GM21737 (cell line): ENCODE results near the gene KIRREL3.
A peak's percentile ranks its signal among the peaks of the same experiment; 100 is the strongest.
"Not testable (repeated sequence)": the region's sequence is repeated elsewhere in the genome, so short reads cannot be mapped to it uniquely, and the experiment has no call there.

Source experiments
- ATAC-seq: cut with Tn5 transposase; IDR thresholded peaks from one replicate; pipeline ENCODE4 v1.9.1; 2021; ENCODE audit warnings: mild to moderate bottlenecking, moderate library complexity; ENCODE audit not compliant: unreplicated experiment

KIRREL3 gene

DNA sequence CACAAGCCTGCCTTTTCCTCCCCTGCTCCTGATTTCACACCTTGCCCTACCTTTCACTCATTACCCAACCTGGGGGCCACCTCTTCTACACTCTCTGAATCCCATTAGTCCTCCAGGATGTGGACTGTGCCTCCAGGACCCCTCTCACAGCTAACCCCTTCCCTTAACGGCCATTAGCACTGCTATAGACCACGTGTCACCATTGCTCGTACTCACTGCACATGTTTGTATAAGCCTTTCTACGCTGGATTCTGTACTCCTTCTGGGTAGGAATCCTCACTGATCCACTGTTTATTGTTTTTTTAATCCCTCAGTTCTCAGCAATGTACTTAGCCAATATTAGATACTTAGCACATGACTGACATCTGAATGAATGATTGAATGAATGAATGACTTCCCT is 40.9 kb downstream of the KIRREL3 start:
- ATAC-seq: no peak

DNA sequence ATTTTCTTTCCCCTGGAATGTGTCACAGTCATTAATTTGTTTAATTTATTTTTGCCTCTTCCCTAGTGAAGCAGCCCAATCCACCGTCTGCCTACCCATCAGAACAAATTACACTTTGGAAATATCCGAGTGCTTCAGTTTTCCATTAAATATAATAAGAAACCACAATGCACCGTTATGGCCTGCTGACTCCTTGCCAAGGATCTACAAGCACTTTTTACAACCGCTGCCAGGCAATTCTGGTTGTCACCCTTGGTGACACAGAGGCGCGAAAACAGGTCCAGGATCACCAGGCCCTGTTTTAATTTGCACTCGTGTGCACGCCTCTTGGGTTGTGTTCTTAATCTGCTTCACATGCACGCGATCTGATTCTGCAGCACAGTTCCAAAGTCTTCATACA is 43.9 kb downstream of the KIRREL3 start:
- no peak for ATAC-seq

DNA sequence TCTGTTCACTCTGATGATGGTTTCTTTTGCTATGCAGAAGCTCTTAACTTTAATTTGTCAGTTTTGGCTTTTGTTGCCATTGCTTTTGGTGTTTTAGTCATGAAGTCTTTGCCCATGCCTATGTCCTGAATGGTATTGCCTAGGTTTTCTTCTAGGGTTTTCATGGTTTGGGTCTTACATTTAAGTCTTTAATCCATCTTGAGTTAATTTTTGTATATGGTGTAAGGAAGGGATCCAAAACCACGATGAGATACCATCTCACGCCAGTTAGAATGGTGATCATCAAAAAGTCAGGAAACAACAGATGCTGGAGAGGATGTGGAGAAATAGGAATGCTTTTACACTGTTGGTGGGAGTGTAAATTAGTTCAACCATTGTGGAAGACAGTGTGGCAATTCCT is 48.0 kb downstream of the KIRREL3 start:
- ATAC-seq: not testable (repeated sequence)

DNA sequence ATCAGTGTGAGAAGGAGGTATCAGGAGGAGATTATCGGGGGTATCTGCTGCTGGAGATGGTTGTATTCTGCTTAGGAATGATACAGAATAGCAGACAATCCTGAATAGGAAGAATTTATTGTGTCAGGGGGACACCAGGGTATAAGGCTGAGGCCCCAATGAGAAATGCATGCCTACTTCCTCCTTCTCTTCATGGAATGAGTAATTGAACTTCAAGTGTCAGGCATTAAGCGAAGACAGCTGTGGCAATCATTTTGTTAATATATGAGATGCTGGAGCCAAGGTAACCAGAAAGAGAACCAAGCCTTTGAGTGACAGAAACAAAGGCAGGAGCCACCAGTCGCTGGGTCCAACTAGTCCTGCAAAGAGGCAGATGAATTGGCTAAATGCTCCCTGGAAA is 49.1 kb downstream of the KIRREL3 start:
- no peak for ATAC-seq

DNA sequence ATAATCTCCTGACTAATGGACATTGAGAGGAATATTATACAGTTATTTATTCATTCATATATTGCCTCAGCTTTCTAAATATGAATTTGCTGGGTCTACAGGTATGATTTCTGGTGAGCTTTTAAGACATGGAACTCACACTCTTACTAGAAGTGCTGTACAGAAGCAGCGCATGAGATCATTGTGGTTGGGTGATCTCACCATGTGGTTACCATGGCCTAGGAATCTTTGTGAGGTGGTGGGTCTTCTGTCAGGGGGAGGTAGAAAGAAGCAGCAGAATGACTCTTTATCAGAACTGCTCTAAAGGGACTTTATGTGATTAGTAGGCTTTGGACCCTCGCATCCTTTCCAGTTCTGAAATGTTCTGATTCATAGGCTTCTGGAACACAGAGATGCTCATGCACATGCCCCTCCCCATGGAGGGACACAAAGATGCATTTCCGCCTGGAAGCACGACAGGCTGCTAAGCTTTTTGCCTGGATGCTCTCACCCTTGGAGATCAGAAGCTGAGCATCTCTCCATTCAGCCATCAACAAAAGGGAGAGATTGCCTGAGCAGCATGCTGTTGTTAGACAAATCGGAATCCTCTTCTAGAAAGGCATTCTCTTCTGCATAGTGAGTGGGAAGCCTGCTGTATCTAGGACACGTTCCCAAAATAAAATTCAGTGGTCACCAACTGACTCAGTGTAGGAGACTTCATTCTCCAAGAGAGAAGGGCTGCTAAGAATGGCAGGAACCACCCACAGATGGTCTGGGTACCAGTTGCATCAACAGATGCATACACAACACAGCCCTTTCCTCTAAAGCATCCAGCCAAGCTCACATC is 51.3 kb downstream of the KIRREL3 start:
- ATAC-seq: no peak

DNA sequence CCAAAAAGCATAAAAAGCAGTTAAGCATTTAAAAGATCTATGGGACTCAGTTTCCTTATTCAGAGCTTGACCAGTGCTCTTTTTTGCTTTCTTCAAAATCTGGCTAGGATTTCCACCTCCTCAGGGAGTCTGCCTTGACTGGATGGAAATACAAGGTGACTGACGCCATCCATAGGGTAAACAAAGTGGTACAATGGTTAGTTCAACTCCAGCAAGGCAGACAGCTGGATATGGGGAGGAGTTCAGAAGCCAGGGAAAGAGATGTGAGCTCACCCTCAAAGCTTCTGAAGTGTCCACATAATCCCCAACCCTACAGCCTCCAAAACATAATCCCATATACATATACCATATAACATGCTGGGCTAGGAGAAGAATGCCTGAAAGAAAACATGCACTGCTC is 52.0 kb downstream of the KIRREL3 start:
- no peak for ATAC-seq

DNA sequence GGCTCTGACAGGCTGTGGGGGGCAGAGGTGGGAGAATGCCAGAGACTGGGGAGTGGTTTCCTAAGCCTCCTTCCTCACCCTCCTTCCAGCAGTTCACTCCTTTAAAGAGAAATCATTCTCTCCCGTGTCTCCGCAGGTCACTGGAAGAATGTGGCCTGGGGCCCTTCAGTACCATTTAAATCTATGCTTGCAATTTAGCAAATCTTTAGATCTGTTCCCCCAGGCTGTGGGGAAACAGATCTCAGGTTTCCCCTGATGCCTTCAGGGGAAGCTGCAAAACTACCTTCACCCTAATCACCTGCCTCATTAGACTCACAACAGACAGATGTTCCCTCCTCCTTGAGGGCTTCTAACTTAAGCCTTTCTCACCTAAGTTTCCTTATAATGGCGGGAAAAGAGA is 55.3 kb downstream of the KIRREL3 start:
- ATAC-seq: no peak

DNA sequence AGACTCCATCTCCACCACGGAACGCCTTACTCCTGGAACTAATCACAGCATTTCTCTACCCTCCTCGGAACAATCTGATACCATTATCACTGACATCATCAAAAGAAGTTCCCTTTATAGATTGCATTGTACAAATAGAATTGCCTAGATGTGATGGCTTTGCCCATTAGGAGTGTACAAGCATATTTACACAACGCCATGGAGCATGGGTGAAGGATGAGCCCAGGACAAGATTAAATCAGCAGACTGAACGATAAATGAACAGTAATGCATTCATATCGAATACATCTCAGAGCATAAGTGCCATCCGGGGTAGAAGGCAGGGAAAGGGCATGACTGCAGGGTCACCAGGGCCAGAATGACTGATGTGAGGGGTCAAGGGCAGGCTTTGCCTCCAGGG is 57.3 kb downstream of the KIRREL3 start:
- ATAC-seq: no peak

DNA sequence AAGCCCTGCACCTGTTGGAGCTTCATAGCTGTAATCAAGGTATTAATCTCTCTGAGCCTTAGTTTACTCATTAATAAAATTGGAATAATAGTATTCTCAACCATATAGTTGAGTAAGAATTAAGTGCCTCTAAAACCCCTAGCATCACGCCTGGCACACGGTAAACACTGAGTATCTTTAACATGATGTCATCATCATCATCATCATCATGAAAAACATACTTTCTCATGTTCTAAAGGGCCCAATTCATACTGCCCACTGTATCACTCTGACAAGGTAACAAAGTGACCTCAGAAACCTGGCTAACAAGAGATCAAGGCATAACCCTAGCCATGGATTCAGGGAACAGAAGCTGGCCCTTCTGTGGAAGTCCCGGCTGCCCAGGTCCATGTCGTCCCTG is 58.4 kb downstream of the KIRREL3 start:
- ATAC-seq: no peak

DNA sequence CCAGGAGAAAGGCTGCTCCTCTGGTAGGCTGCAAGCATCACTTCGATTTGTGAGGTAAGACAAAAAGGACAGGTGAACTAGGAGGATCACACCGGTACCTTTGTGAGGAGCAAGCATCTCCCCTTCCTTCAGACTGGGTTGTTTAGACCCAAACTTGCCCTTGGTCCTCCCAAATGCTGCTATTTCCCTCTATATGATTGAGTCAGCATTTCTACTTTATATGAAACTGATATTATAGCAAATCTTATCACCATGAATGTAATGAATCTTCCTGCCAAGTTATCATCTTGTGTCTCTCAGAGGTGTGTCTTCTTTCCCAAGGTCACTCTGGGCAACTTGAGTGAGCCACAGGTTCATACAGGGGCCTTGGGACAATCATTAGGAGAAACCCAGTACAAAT is 61.0 kb downstream of the KIRREL3 start:
- ATAC-seq: no peak

DNA sequence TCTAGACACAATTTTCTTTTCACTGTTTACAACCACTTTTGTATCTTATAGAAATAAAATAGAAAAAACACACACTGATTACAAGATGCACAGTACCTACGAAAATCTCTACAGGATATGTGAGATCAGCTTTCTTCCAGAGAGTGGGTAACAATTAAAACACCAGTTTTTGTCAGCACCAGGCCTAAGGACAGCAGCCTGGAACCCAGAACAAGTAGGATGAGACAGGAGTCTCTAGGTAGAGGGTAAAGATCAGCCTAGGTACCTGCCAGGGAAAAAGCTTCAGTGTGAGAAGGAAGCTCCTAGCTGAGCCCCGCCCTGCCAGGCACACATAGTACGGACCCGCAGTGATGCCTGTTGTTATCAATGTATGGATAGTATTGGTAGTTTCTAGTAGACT is 61.9 kb downstream of the KIRREL3 start:
- no peak for ATAC-seq

DNA sequence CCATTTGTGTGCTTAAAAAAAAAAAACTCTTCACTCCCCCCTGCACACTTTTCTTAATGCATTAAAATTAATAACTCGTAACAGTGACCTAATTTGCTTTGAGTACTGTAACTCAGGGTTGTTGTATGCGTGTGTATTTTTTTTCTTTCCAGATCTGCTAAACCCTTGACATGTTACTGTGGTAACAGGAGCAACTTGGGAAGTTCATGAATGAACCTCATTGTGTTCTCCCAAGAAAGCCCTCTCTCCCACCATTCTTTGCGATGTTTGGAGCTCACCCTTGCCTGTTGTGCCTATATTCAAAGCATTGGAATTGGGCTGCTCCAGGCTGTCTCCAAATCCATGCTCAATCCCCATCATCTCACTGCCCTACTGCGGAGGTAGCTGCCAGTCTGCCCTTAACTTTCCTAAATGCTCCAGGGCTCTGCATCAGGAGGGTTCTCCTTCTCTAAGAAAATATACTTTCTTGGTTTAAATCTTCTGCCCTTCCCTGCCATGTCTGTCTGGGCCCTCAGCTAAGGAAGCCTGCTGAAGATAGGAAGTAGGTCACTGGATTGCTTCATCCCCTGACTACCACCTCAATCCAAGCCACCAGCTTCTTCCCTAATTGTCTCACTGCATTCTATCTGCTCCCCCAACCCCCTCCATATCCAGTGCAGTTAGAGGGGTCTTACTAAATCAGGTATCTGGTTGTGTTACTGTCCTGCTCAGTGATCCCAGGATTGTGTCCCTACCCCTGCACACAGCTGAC is 70.3 kb downstream of the KIRREL3 start:
- no peak for ATAC-seq

DNA sequence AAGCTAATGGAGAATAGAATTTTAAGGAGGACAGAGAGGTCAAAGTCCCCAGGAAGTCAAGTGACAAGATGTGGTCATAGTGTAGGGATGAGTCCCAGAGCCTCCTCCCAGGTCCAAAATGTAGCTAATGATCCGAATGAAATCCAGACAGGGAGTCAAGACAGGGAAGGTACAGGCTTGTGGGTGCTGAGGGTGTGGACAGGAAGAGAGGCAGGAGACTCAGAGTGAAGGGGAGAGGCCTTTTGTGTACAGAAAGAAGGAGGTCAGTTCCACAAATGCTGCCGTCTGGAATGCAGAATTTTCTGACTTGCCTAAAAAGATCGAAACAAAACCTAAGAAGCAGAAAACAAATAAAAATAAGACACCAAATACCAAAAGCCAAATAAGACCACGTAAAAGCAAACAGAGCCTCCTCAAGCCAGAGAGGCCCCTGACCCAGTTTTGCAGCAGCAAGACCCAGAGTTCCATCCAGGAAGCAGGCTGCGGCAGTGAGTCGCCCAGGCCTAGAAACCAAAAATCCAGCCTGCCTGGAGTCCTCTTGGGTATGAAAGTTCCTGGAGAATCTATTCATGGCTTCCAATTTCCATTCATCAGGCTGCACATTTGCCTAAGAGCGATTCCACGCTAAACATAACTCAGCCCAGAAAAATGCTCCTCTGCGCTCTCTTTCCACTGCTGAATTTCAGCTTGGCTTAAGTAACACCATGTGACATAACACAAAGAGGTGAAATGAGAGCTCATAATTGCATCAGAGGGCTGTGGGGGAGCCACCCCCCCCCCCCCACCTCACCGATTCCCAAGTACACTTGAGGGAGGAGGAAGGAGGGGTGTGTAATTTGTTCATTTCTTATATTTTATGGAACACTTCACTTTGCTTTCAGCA is 71.2 kb downstream of the KIRREL3 start:
- ATAC-seq: no peak

DNA sequence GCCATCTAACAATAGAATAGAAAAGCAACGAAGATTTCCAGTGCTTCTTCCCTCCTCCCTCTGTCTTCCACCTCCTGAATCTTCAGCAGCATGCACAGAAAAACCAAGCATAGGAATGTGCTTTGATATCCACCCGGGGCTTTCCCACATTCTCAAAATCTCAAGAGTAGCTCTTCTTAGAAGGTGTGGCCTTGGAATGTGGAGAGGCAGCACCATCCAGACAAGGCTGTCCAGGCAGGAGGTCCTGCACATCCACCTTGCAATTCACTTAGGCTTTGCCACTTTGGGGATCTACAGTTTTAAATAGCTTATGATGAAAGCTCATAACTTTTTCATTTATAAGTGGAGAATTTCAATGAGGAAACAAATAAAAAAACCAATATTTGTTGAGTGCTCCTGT is 72.9 kb downstream of the KIRREL3 start:
- ATAC-seq: no peak

DNA sequence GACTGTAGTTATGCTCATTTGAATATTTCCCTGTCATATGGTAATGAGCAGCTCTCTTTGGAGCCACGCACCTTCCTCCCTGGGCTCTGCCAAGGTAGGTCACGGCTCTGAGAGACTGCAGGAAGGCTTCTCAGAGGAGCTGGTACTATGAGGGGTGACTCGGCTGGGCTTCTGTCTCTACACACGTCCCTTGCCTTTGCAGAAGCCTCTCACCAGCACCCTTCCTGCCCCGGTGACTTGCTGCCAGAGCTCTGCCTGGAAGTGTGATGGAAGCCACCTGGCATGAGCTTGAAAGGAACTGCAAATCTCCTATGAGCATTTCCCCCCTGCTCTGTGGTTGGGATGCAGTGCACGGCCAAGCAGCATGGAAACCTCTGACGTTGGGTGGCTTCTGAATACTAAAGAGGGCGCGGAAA is 74.2 kb downstream of the KIRREL3 start:
- ATAC-seq: no peak

DNA sequence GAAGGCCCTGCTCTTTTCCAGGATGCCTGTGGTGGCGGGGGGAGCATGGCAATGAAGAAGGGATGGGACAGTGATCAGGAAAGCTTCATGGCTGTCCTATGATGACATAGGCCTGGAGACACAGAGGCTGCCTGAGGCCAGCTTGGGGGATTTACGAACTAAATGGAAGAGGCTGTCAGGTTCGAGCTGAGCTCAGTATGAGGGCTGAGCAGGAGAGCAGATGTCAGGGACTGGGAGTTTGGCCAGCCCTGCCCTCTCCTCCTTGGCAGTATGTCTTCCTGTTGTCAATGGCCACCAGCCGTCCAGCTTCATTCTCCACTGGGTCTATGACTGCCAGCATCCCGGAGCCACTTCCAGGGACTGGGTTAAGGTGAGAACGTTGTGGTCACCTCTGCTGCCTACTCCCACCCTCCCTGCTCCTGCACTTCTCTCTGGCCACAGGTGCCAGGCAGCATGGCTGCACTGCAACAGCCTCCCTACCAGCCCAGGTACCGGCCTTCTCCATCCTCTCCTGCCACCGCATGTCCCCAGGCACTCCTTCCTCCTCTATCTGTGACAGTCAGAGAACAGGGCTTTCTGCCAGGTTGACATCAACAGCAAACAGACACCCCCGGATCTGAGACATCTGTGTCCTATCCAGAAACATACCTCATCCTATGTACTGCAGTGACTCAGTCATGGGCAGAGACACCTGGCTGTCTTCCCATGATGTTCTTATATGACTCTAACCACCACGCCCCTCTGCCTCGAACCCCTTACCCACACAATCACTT is 75.1 kb downstream of the KIRREL3 start:
- ATAC-seq: no peak

DNA sequence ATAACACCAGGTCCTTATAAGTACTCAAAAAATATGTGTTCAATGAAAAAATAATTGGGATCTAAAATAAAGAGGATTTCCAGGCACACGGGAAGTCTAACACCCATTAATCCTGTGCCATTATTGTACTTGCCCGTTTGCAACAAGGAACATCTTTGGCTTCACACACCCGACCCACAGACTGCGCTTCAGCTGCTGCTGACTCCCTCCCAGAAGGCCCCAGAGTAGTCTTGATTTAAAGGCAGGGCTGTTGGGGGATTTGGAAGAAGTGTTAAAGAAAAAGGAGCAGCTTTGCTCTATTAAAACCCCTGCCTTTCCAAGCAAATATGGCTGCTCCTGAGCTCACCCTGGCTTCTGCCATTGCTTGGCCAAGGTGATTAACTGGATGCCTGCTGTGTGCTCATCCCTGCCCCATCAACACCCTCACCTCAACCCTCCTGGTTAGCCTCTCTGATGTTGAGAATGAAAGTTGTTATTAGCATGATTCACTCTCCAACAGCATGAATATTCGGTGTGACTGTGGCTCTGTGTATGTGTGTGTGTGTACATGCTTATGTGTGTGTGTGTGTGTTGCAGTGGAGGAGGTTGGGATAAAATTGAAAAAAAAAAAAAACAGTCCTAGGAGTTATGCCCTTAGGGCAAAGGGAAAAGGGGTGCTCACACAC is 76.1 kb downstream of the KIRREL3 start:
- ATAC-seq: no peak

DNA sequence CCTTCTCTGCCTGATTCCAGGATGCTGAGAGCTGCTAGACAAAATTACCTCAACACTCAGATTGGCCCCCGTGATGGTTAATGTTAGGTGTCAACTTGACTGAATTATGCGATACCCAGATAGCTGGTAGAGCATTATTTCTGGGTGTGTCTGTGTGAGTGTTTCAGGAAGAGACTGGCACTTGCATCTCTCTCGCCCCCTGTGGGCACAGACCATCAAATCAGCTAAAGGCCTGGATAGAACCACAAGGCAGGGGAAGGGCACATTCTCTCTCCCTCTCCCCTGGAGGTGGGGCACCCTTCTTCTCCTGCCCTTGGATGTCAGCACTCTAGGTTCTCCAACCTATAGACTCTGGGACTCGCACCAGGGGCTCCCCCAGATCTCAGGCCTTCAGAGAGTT is 79.7 kb downstream of the KIRREL3 start:
- ATAC-seq: no peak

DNA sequence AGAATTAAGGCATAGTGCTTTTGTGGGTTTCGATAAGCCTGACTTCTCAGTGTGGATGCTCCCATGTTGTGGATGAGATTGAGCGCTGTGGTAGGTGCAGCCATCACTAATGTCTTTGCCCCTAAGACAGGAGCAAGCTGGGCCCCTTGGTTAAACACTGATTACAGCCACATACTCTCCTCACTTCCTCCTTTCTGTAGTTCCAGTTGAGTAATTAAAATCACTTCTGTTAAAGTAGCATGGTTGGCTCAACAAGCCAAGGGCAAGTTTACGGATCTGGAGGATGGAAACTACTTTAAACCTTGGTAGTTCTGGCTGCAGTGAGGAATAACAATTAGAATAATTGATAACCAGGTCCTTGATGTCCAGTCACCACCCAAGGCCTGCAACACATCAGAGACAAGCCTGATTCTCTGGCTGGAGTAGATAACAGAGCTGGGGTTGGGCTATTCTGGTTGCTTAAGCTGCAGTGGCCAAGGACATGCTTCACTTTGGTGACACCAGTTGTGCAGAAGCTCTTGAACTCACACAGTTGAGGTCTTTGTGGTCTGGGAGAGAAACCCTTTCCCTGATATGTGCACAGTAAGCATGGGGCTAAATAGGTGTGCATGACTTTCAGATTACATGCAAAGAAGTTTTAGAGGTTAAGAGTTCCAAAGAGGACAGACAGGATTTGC is 81.3 kb downstream of the KIRREL3 start:
- ATAC-seq: peak; percentile 58

DNA sequence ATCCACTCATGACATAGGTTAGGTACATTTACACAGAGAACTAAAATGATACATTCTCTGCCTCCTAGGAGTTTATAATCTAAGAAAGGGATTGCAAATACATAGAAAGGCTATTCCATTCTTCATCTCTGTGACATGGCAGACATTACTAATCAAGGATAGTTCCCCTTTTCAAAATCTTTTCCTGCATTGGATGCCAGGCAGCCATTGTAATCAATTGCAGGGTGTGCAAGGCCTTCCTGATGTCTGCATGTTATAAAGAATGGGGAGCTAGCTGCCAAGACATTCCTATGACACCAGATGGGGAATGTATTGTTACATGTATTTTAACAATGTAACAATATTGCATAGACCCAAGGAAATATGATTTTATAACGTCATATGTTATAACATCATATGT is 82.0 kb downstream of the KIRREL3 start:
- no peak for ATAC-seq
